ENCODE data around the gene JARID2.

JARID2 gene

DNA sequence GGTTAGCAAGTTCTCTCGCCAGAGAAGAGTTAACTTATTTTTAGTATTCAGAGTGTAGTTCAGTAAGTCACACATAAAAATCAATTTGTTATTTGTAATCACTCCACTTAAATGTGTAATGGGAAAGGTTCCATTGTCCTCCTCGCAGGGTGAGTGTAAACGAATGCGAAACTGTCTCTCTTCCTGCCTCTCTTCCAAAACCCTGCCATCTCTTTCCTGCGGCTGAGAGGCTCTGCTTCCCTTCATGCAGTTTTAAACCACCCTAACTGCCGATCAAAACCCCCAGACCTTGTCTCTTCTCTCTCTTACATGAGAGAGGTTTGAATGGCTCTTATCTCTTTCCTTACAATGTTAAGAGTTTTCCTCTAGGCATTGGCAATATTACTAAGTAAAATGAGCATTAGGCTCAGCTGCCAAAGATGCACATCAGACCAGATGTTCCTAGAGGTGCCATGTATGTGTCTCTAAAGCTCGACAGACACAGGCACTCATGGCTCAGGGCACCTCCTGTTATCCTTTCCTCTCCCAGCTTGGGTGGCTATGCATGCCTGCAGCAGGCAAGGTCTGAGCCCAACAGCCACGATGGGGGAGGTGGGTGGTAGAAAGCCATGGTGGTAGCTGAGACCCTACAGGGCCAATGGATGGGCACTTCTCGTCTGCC, 91.2 kb downstream of the JARID2 start:
- no peak for DNase-seq (ENCODE audit: low spot score)

DNA sequence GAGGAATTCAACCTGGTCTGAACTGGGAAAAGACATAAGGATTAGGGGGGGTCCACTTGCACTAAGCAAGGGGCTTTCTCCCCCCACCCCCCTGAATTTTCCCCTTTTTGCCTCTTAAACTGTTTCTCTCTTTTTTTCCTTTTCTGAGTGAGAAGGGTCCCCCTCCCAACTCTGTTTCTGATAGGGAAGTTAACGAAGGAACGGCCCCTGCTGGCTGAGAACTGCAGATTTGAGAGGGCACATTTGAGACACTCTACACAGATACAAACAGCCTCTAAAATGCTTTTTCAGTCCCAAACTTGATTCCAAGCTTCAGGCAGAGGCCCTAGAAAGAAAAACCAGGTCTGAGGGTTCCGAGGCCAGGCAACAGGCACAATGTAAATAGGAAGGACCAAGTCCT, 91.7 kb downstream of the JARID2 start:
- no peak for DNase-seq (ENCODE audit: low spot score)

DNA sequence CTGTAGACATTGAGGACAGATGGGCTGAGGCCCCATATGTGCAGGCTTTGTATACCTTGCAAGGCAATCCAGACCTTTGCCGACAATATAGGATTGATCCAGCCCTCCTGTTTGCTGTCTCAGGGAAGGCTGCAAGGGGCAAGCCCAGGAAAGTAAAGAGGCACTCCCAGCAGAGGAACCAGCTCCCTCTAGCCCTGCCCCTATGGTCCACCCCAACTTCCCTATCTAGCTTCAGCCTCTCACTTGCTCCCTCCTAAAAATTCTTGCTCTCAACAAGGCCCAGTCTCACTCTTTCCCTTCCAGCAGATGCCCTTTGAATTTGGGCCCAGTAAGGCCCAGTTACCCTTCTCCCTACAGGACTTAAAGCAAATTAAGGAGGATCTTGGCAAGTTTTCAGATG, 92.6 kb downstream of the JARID2 start:
- no peak for DNase-seq (ENCODE audit: low spot score)

DNA sequence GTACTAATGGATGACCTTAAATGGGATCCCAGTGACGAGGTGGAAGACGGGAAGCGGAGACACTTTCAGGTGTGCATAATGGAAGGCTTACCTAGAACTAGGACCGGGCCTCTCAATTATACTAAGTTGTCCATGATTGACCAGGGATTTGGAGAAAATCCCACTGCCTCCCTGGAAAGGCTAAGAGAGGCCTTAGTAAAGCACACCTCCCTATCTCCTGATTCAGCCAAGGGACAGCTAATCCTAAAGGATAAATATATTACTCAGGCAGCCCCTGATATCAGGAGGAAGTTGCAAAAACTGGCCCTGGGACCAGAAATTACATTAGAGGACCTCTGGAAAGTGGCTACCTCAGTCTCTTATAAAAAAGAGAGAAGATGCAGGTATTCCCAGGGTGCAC, 93.2 kb downstream of the JARID2 start:
- no peak for DNase-seq (ENCODE audit: low spot score)

DNA sequence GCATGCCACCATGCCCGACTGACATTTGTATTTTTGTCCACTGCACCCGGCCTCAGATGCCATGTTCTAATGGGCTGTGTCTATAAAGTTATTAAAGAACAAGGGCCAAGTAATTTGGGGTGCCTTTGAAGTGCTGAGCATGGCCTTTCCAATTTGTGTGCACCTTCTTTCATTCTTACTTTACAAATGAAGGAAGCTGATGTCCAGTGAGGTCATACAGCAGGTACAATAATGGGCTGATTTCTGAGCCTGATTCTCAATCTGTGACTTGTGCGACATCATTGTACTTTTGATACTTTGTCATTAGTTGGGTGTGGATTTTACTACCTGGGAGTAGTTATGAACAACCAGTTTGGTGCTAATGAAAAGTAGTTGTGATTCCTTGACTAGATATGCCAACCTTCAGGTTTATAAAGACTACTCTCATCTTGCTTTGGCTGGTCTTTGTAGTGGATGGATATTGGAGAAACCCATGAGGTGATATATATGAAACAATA, 94.3 kb downstream of the JARID2 start:
- no peak for DNase-seq (ENCODE audit: low spot score)

DNA sequence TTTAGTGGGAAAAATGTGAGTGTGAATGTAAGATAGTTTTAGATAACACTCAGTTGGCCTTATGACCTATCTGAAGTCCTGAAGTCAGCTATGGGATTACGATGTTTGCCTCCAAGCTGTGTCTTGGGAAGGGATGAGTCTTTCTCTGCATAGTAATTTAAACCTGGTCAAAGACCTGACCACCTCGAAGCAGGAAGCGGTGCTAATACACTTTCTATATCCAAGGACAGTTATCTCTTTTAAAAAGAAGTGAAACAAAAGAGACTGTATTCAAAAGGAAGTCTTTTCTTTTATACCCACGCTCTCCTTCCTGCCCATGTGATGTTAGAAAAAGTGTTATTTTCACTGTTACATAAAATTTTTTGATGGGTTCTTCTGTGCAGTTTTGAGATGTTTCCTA, 94.9 kb downstream of the JARID2 start:
- no peak for DNase-seq (ENCODE audit: low spot score)

DNA sequence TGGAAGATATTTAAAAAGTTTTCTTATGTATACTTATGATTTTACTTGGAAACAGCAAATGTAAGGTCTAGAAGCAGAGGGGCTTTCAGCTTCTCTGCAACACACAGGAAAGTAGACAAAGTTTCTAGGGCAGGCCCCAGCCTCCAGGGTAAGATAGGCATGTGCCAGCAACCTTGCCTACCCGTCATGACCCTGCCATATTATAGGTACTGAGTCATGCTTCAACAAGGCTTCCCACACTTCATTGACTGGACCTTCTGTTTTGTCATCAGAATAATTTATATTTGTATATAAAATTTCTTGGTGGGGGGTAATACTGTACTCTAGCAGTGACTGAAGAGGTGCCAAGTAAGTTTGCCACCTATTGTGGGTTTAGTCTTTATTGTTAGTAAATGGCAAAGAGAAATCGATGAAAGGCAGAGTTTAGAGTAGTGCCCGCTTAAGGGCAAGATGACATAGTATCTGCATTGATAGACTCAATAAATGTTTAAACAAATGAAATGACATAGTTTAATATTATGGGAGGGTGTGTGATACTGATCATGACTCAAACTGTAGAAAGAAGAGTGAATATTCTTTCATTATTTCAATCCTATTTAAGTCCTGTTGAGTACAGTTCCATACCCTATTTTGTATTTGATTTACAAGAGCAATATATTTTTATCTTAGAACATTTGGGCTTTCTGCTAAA, 95.6 kb downstream of the JARID2 start:
- DNase-seq (ENCODE audit: low spot score) = no peak

DNA sequence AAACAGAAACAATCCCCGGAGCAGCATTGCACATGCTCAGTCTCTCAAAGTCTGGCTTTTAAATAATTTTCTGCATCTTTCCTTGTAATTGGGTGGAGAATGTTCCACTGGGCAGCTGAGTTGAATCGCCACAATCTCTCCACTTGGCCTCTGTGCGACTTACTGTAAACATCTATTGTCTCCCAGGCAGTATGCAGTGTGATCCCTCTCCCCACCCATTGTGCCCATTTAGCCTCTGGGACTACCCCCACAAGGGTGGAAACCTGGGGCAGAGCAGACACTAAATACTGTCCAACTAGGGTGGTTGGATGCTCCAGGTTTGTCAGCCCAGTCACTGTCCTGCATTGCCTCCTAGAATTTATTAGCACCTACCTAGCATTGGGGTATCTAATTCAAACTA, 96.2 kb downstream of the JARID2 start:
- DNase-seq (ENCODE audit: low spot score) = no peak

DNA sequence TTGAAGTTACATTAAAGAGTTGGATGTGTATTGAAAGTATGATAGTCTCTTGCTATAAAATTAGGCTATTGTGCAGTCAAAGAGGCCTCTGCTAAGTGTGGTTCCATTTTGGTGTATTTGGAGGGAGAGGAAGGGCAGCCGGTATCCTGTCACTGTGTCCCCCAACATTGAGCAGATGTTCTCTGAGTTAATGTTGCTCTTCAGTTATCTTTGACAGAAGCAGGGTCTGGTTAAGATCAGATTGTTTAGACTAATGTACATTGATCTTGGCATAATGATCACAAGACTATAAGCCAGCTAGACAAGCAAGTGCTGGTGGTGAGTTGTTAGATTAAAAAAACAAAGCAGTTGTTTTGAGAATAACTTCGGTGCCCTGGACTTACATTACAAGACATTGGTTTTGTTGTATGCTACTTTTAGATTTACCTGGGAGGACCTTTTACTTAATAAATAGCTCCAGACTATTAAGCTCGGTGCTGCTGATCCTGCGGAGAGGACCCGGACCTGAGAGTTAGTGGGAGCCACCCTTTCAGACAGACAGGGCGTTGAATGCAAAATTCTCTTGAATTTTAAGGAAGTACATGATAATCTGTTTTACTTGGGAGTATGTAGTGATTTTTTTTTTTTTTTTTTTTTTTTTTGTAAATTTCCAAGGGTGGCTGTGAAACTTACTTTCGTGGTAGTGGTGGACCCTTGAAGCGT, 97.8 kb downstream of the JARID2 start:
- DNase-seq (ENCODE audit: low spot score) = no peak

DNA sequence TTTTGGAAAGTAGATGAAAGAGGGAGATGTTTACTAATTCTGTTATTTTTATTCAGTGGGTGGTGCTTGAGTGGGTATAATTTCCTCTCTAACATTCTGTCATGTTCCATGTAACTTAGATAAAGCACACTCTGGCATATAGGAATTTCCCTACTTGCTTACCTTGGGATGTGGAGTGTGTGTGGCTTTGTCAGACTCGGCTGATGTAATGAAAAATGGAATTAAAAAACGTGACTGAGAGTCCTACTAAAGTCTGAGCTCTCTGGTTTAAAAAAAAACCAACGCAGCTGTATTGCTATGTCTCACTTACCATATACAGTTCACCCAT, 98.3 kb downstream of the JARID2 start:
- no peak for DNase-seq (ENCODE audit: low spot score)

DNA sequence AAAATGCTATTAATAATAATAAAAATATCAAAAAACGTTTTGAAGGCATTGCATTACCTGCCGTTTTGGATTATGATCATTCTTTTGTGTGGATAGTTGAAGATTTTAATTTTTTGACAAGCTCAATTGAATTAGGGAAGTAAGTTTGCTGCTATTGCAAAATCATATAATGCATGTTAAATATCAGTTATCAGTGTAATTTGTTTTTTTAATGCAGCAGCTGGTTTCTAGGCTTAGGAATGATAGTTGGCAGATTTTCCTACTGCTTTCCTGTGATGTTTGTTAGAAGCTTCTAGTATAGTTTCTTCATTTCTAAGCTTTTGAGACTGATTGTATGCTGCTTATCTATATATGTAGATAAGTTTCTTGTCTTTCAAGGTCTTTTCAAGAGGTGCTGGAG, 99.0 kb downstream of the JARID2 start:
- no peak for DNase-seq (ENCODE audit: low spot score)

DNA sequence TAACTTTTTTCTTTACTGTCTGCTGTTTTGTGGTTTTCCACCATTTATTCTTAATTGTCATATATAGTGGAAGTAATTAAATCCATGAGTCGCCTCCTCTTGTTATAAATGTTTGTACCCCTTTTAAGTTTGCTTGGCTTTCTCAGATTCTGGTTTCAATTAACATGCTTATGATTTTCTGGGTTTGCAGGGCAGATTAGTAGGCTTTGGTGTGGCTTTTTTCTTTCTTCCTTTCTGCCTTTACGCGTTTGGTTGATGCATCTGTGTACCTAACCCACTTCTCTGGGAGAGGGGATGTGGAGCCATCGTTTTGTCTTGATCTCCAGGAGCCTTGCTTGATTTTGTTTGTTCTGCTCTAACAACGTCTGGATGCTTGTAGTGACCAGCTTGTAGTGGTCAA, 100.4 kb downstream of the JARID2 start:
- no peak for DNase-seq (ENCODE audit: low spot score)

DNA sequence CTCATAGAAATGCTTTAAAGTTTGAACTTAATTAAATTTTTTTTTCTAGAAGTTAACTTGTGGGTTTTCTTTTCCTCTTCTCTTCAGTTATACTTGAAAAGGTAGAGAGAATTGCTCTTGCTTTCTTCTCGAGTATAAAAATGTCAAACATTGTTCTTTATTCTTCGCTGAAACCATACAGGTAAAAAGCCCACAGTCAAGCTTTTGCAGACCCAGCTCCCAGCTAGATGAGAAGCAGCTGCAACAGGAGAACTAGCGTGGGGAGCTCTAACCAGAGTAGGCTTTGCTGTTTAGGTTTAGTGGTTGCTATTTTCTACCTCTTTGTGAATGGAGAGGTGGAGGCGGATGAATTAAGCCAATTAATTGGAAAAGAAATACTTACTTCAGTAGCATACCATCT, 102.7 kb downstream of the JARID2 start:
- no peak for DNase-seq (ENCODE audit: low spot score)

DNA sequence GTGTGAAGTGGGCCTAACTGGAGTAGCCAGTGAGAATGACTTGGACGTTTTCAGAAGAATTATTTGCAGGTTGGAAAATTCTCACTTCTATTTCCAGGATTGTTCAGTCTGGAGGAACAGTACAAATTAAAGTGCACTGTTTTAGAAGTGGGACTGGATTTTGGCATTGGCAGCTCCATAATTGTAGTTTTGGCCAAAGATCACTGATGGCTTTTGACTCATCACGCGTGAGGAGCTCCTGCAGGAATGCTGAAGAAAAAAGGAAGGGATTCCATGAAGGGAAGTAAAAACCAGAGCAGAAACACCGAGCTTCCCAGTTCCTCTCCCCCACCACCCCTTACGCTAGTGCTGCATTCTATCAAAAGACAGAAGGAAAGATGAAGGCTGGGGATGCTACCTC, 103.5 kb downstream of the JARID2 start:
- DNase-seq (ENCODE audit: low spot score) = peak; percentile 70

DNA sequence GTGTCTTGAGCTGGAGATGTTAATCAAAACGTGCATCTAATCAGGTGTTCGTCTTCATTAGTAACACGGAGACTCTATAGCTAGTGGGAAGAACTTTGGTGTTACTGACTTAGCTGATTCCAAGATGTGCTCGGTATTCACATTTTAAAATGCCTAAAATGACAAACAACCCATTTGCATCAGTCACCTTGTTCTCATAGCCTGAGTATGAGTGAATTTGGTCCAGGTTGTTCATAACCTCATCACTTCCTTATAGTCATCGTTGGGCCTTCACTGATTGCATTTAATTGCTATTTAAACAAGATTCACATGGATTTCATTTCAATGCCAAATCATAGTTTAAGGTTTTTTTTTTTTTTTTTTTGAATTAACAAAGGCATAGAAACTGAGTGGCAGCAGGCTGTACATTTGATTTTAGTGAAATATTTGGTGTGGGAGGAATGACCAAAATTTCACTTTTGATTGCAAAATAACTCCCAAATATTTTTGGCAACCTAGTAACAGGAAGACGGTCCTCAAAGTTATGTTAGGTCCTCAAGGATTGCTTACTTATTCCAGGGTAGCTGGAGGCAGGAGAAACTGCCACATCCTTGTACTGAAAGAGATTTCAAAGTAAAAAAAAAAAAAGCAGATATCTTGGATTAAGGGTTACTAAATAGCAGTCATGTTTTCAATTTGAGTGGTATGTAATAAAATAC, 104.7 kb downstream of the JARID2 start:
- DNase-seq (ENCODE audit: low spot score) = peak; percentile 32

DNA sequence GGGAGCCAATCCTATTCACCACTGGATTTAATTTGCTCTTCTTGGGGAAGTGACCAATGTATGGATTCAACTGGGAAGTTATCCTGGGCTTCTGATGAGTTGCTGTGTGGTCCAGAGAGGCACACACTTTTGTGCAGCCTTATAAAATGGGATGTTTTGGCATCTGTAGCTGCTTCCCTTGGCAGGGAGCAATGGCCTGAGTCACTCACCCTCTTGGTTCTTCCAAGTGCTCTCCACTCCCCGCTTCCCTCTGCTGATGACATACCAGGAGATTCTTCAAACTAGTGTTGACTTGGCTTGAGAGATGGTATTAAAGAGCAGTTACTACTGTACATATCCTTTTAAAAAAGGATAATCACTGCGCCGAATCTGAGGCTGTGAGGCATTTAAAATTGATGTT, 105.8 kb downstream of the JARID2 start:
- DNase-seq (ENCODE audit: low spot score) = peak; percentile 90

DNA sequence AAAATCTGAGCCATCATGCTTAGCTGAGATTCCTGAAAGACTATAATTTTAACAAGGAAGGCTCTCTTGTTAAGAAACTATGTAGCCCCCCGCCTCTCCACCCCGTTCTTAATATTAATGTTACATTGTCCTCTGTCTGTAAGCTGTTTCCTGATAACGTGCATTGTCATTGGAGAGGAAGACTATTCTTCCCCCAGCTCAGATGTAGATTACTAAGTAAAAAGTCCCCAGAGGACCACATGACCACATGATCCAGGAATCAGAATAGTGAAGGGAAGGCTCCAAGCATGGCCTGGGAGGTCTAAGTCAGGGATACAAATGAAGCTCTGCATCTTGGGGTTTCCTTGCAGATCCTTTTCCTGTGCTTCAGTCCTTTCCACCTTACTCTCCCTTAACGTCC, 106.4 kb downstream of the JARID2 start:
- DNase-seq (ENCODE audit: low spot score) = no peak

DNA sequence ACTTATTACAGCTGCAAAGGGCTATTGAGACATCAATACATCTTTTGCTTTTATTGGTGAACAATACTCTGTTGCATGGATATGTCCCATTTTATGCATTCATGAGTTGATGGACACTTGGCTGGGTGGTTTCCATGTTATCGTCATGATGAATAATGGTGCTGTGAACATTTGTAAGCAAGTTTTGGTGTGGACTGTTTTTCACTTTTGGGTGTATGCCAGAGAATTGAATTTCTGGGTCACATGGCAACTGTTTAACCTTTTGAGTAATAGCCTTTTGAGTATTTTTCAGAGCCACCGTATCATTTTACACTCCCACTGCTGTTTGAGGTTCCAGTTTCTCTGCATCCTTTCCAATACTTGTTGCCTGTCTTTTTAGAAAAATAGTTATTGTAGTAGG, 107.0 kb downstream of the JARID2 start:
- DNase-seq (ENCODE audit: low spot score) = no peak

DNA sequence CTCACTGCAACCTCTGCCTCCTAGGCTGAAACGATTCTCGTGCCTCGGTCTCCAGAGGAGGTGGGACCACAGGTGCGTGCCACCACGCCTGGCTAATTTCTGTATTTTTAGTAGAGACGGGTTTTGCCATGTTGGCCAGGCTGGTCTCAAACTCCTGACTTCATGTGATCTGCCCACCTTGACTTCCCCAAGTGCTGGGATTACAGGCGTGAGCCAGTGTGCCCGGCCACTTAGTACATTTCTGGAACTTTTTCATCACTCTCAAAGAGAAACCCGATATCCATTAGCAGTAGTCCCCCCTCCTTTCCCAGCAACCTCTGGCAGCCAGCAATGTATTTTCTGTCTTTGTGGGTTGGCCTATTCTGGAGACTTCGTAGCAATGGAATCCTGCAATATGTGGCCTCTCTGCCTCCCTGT, 109.8 kb downstream of the JARID2 start:
- no peak for DNase-seq (ENCODE audit: low spot score)

DNA sequence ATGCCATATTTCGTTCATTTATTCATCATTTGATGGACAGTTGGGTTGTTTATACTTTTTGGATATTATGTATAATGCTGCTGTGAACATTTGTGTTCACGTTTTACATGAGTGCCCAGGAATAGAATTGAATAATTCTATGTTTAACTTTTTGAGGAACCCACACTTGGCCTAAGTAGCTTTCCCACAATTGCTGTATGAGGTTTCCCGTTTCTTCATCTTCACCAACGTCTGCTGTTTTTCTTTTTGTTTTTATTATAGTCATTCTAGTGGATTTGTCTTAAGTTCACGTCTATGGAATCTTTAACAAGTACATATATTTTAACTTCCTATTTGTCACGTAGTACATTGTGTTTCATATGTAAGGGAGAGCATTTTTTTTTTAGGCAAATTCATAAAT, 110.3 kb downstream of the JARID2 start:
- DNase-seq (ENCODE audit: low spot score) = no peak

DNA sequence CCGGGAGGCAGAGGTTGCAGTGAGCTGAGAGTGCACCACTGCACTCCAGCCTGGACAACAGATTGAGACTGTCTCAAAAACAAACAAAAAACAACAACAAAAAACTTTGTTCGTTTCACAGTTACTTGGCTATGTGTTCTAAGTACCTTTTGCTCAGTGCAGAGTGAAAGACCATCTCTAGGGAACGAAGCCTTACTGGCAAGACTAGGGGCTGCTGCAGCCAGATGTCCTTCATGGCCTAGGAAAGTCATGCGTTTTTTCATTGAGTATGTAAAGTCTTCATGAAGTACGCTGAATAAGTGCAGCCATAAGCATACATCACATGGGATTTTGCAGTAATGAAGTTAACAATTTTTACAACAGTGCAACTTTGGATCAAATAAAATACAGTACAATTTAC, 111.1 kb downstream of the JARID2 start:
- no peak for DNase-seq (ENCODE audit: low spot score)

DNA sequence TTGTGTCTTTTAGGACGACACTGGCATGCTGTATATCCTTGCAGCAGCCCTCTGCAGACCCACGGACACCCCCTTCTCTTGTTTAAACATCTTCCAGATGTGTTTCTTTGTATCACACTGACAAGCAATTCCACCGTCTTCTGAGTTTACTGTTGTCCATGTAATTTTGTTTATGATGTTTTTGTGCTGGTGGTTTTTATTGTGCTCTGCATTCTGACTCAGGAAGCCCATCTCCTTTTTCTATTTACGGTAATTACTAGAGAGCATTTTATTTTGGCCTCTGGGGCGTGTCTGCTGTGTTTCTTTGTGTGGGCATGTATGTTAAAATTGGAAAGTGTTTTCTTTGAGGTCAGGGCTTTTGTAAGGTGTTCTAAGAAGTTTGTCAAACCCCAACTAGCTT, 111.9 kb downstream of the JARID2 start:
- no peak for DNase-seq (ENCODE audit: low spot score)

Data from AG20443 (cell line).